ENCODE measurements around the gene ANKMY1.

Gene ANKMY1

GRCh38 chr2:240455647-240456446 is 101.9 kb downstream of the ANKMY1 start:
- no peak for DNase-seq

GRCh38 chr2:240455272-240455646 is 102.5 kb downstream of the ANKMY1 start:
- no peak for DNase-seq

GRCh38 chr2:240454106-240454901 is 103.5 kb downstream of the ANKMY1 start:
- DNase-seq: no peak

GRCh38 chr2:240453461-240454105 is 104.2 kb downstream of the ANKMY1 start:
- no peak for DNase-seq

- DNase-seq: no peak
Observed at GRCh38 chr2:240452462-240453256, 105.1 kb downstream of the ANKMY1 start.

GRCh38 chr2:240451791-240452461 is 105.9 kb downstream of the ANKMY1 start:
- no peak for DNase-seq

GRCh38 chr2:240451108-240451611 is 106.6 kb downstream of the ANKMY1 start:
- DNase-seq: no peak

GRCh38 chr2:240450532-240451107 is 107.2 kb downstream of the ANKMY1 start:
- no peak for DNase-seq

- no peak for DNase-seq
Observed at GRCh38 chr2:240449764-240450531, 107.8 kb downstream of the ANKMY1 start.

- no peak for DNase-seq
Observed at GRCh38 chr2:240448387-240449274, 109.2 kb downstream of the ANKMY1 start.

GRCh38 chr2:240447934-240448333 is 109.9 kb downstream of the ANKMY1 start:
- DNase-seq: no peak

- DNase-seq: no peak
Observed at GRCh38 chr2:240447331-240447730, 110.5 kb downstream of the ANKMY1 start.

GRCh38 chr2:240446664-240447175 is 111.1 kb downstream of the ANKMY1 start:
- DNase-seq: no peak

- no peak for DNase-seq
Observed at GRCh38 chr2:240445961-240446663, 111.7 kb downstream of the ANKMY1 start.

GRCh38 chr2:240444464-240444863 is 113.3 kb downstream of the ANKMY1 start:
- DNase-seq: no peak

- DNase-seq: no peak
Observed at GRCh38 chr2:240443891-240444301, 113.9 kb downstream of the ANKMY1 start.

- no peak for DNase-seq
Observed at GRCh38 chr2:240442891-240443715, 114.7 kb downstream of the ANKMY1 start.

GRCh38 chr2:240441993-240442411 is 115.8 kb downstream of the ANKMY1 start:
- DNase-seq: no peak

Data from activated gamma-delta T cell (primary cell).